SK-N-MC (cell line): ENCODE data around the gene DIAPH3.
A peak's percentile ranks its signal among the peaks of the same experiment; 100 is the strongest.

Source experiments
- DNase-seq: peaks from one replicate; pipeline ENCODE4 v3.0.0-alpha.2; 2011; ENCODE audit warnings: low read depth, low spot score
- H3K27ac ChIP-seq: fragments of 200-600 bp; sonication (generic); 2 replicates; pipeline ENCODE4 v1.5.1; 2016; ENCODE audit warnings: mixed run types
- H3K36me3 ChIP-seq: fragments of 200-600 bp; sonication (generic); 2 replicates; pipeline ENCODE4 v1.6.1; 2017; ENCODE audit warnings: antibody characterized with exemption, low read length, mixed read lengths; ENCODE audit not compliant: insufficient read depth
- H3K4me3 ChIP-seq: fragments of 200-600 bp; sonication (generic); 2 replicates; pipeline ENCODE4 v1.5.1; 2016
- H3K9ac ChIP-seq: fragments of 200-600 bp; sonication (generic); 2 replicates; pipeline ENCODE4 v1.8.0; 2017; ENCODE audit warnings: mixed run types, mixed read lengths; ENCODE audit not compliant: insufficient read length
- H3K9me3 ChIP-seq: fragments of 200-600 bp; sonication (generic); 2 replicates; pipeline ENCODE4 v1.6.1; 2017; ENCODE audit warnings: low read depth, mild to moderate bottlenecking, antibody characterized with exemption, low read length, moderate library complexity, mixed read lengths
- EZH2 ChIP-seq: fragments of 200-600 bp; sonication (generic); IDR thresholded peaks from one replicate; pipeline ENCODE4 v1.6.1; 2017; ENCODE audit warnings: antibody characterized with exemption
- FOXP2 ChIP-seq: optimal IDR thresholded peaks from 2 replicates; pipeline ENCODE3; 2011; ENCODE audit warnings: mild to moderate bottlenecking, moderate library complexity; ENCODE audit not compliant: insufficient read depth; ENCODE audit errors: extremely low read length, control extremely low read depth
- POLR2AphosphoS5 ChIP-seq: IDR thresholded peaks from 2 replicates; pipeline ENCODE4 v1.6.1; 2012; ENCODE audit warnings: mild to moderate bottlenecking, low read depth, low read length, borderline replicate concordance

The DIAPH3 gene

GRCh38 chr13:59671881-59672280, 491.8 kb downstream of the DIAPH3 start:
- no peaks in the 10 kb centered on the region for H3K36me3 ChIP-seq
- peak; percentile 62 for DNase-seq
- no peak overlapping the region for H3K9ac ChIP-seq
- TF ChIP-seq EZH2 (no peak), FOXP2 (no peak), POLR2AphosphoS5 (no peak)
- no peaks in the 10 kb centered on the region for H3K9me3 ChIP-seq
- H3K27ac ChIP-seq, result peak overlapping the region; percentile 84
- H3K4me3 ChIP-seq, result peak overlapping the region; percentile 55

- DNase-seq, result no peak
- peak overlapping the region; percentile 20; the same call in 1 of the 2 replicates for H3K27ac ChIP-seq
- no peak overlapping the region for H3K4me3 ChIP-seq
- no peak for TF ChIP-seq EZH2
- no peak for TF ChIP-seq POLR2AphosphoS5
- TF ChIP-seq FOXP2, result no peak
- H3K9me3 ChIP-seq, result no peaks in the 10 kb centered on the region
- no peak overlapping the region for H3K9ac ChIP-seq
- H3K36me3 ChIP-seq, result no peaks in the 10 kb centered on the region; the same call in 1 of the 2 replicates
These were observed 497.2 kb downstream of the DIAPH3 start for GRCh38 chr13:59666504-59666903.

- Histone ChIP-seq H3K9me3 (no peaks in the 10 kb centered on the region), H3K36me3 (no peaks in the 10 kb centered on the region; the same call in 1 of the 2 replicates), H3K27ac (0 out of 2 replicates have a peak overlapping the region, but pooled peaks have one; percentile 37), H3K9ac (no peak overlapping the region), H3K4me3 (no peak overlapping the region)
- TF ChIP-seq FOXP2, result no peak
- no peak for TF ChIP-seq POLR2AphosphoS5
- TF ChIP-seq EZH2, result no peak
- DNase-seq, result no peak
These were observed 498.0 kb downstream of the DIAPH3 start for GRCh38 chr13:59665732-59666131.

DNA sequence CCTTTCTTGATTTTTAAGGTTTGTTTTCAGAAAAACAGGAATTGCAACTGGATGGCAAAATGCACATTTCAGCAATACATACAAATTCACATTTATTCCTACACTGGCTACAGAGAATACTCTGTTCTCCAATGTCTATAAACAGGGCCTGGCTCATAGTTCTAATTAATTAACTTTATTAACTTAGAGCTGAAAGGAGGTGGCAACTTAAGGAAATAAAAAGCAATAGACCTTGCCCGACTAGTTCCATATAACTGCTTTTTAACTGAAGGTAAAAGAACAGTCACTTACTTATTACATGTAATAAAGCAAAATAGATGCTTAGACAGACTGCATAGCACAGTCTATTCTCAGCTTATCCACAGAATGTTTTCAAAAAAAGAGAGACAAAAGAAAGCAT, 498.5 kb downstream of the DIAPH3 start:
- H3K9ac ChIP-seq, result no peak overlapping the region

GRCh38 chr13:59664586-59664985, 499.1 kb downstream of the DIAPH3 start:
- DNase-seq, result no peak
- Histone ChIP-seq H3K36me3 (no peaks in the 10 kb centered on the region; the same call in 1 of the 2 replicates), H3K9ac (no peak overlapping the region), H3K9me3 (no peaks in the 10 kb centered on the region), H3K27ac (no peak overlapping the region), H3K4me3 (no peak overlapping the region)
- TF ChIP-seq EZH2 (no peak), FOXP2 (no peak), POLR2AphosphoS5 (no peak)

More for the DNA sequence above, 498.5 kb downstream of the DIAPH3 start:
- no peaks in the 10 kb centered on the region; the same call in 1 of the 2 replicates for H3K36me3 ChIP-seq
- H3K27ac ChIP-seq, result no peak overlapping the region
- no peak for TF ChIP-seq FOXP2
- no peak for TF ChIP-seq EZH2
- no peak for TF ChIP-seq POLR2AphosphoS5
- no peak overlapping the region for H3K4me3 ChIP-seq
- H3K9me3 ChIP-seq, result no peaks in the 10 kb centered on the region
- DNase-seq, result no peak

DNA sequence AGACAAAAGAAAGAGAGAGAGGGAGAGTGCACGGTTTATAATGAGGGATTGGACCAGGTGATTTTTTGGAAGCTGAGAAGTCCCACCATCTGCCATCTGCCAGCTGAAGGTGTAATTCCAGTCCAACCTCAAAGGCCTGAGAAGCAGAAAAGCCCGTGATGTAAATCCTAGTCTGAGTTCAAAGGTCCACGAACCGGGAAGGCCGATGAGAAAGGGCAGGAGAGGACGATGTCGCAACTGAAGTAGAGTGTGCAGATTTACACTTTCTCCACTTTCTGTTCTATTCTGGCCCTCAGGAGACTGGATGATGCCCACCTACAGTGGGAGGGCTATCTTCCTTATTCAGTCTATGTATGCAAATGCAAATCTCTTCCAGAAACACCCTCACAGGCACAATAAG, 500.0 kb downstream of the DIAPH3 start:
- no peak for DNase-seq
- Histone ChIP-seq H3K9me3 (no peaks in the 10 kb centered on the region), H3K27ac (no peak overlapping the region), H3K36me3 (no peaks in the 10 kb centered on the region; the same call in 1 of the 2 replicates), H3K4me3 (no peak overlapping the region), H3K9ac (no peak overlapping the region)
- TF ChIP-seq POLR2AphosphoS5, result no peak
- no peak for TF ChIP-seq FOXP2
- no peak for TF ChIP-seq EZH2

GRCh38 chr13:59660582-59660981, 503.1 kb downstream of the DIAPH3 start:
- no peak for DNase-seq
- Histone ChIP-seq H3K36me3 (no peaks in the 10 kb centered on the region; the same call in 1 of the 2 replicates), H3K27ac (no peak overlapping the region), H3K4me3 (no peak overlapping the region), H3K9ac (no peak overlapping the region), H3K9me3 (no peaks in the 10 kb centered on the region)
- no peak for TF ChIP-seq FOXP2
- TF ChIP-seq EZH2, result no peak
- TF ChIP-seq POLR2AphosphoS5, result no peak

DNA sequence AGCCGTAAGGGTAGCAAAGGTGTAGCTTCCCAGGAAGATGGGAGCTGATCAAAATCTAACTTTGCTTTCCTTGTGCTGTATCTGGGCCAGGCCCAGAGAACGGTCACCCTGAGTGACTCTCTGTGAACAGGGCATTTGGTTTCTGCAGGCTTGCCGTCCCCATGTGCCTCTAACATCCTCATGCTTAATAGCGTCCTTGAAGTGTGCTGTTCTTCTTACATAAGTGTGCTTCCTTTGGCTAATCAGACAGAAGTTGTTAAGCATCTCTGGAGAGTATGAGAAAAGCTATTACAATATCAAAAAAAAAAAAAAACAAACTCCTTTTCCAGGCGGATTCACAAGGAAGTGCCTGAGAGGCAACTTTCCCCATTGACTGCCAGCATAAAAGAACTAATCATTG, 503.7 kb downstream of the DIAPH3 start:
- Histone ChIP-seq H3K4me3 (no peak overlapping the region), H3K9me3 (no peaks in the 10 kb centered on the region)
- no peak for DNase-seq

GRCh38 chr13:59658738-59659330, 504.9 kb downstream of the DIAPH3 start:
- TF ChIP-seq FOXP2 (no peak), POLR2AphosphoS5 (no peak), EZH2 (no peak)
- Histone ChIP-seq H3K9me3 (no peaks in the 10 kb centered on the region), H3K4me3 (no peak overlapping the region), H3K27ac (no peak overlapping the region), H3K36me3 (no peaks in the 10 kb centered on the region; the same call in 1 of the 2 replicates), H3K9ac (no peak overlapping the region)
- DNase-seq, result no peak

More for the DNA sequence above, 503.7 kb downstream of the DIAPH3 start:
- TF ChIP-seq POLR2AphosphoS5 (no peak), EZH2 (no peak), FOXP2 (no peak)
- no peaks in the 10 kb centered on the region; the same call in 1 of the 2 replicates for H3K36me3 ChIP-seq
- no peak overlapping the region for H3K9ac ChIP-seq
- no peak overlapping the region for H3K27ac ChIP-seq
